Measurements from ENCODE around the gene LIPC.

GRCh38 chr15:58492661-58493397 lies 61.0 kb downstream of the LIPC start:
- TF ChIP-seq POLR2AphosphoS5 (IDR thresholded peaks at IDR 0.05) (no peak), POLR2A (IDR thresholded peaks at IDR 0.05) (no peak), CTCF (IDR thresholded peaks at IDR 0.05) (no peak)

All from stomach (tissue), 4 donors.